ENCODE measurements around the gene ENTHD1. TPM values are rescaled to one million over a fixed set of nuclear protein-coding genes. Genes with fewer than 3 reads are reported as not detected.

Gene ENTHD1
- total RNA-seq, 3 donors from 2014 or later: not detected

DNA sequence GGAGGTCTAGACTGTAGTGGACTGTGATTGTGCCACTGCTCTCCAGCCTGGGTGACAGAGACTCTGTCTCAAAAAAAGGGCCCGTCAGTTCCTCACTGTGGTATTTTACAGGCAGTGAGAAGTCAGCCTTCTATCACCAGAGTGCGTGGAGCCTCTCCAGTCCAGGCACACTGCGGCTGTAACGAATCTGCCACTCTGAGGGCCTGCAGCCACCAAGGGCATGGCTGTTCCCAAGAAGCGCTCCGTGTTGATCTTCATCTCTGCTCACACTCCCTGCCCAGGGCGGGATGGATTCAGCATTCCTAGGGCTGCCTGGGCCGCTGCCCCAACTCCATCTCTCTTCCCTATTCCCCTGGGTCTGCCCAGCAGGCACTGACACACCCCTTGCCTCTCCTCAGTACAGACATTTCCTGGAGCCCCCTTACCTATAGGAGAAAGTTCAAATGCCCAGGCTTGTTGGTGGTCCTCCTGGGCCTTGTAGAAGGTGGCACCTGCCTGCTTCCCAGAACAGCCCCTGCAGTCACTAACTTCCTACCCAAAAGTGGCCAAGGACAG is 174.6 kb downstream of the ENTHD1 start:
- no peak for ATAC-seq
- intact Hi-C loops (cut with DNase I, micrococcal nuclease): no loop called here
- H3K4me3 ChIP-seq: no peak overlapping the region
- no peaks in the 10 kb centered on the region for H3K9me3 ChIP-seq
- no peaks in the 10 kb centered on the region for H3K36me3 ChIP-seq (ENCODE audit: low read depth)
- peak in 1 of 3 donors; percentile 15 for DNase-seq
- TF ChIP-seq, protein P1, sequence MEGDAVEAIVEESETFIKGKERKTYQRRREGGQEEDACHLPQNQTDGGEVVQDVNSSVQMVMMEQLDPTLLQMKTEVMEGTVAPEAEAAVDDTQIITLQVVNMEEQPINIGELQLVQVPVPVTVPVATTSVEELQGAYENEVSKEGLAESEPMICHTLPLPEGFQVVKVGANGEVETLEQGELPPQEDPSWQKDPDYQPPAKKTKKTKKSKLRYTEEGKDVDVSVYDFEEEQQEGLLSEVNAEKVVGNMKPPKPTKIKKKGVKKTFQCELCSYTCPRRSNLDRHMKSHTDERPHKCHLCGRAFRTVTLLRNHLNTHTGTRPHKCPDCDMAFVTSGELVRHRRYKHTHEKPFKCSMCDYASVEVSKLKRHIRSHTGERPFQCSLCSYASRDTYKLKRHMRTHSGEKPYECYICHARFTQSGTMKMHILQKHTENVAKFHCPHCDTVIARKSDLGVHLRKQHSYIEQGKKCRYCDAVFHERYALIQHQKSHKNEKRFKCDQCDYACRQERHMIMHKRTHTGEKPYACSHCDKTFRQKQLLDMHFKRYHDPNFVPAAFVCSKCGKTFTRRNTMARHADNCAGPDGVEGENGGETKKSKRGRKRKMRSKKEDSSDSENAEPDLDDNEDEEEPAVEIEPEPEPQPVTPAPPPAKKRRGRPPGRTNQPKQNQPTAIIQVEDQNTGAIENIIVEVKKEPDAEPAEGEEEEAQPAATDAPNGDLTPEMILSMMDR (IDR thresholded peaks at IDR 0.05): no peak
- no peaks in the 10 kb centered on the region for H3K4me1 ChIP-seq (ENCODE audit: low read depth)

DNA sequence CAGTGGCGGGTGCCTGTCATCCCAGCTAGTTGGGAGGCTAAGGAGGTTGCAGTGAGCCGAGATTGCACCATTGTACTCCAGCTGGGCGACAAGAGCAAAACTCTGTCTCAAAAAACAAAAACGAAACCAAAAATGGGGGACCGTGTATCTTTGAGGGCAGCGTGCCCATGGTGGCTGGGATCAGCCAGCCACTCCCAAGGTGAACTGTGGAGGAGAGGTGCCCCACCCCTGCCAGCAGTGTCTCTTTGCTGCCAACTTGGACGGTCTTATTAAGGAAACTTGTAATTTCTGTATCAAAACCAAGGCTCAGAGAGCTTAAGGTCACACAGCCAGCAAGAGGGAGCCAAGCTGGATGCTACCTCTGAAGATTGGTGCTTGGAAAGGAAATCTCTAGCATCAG is 175.4 kb downstream of the ENTHD1 start:
- peak; percentile 37 to 54 (median 49) for DNase-seq
- ATAC-seq: peak; percentile 73

DNA sequence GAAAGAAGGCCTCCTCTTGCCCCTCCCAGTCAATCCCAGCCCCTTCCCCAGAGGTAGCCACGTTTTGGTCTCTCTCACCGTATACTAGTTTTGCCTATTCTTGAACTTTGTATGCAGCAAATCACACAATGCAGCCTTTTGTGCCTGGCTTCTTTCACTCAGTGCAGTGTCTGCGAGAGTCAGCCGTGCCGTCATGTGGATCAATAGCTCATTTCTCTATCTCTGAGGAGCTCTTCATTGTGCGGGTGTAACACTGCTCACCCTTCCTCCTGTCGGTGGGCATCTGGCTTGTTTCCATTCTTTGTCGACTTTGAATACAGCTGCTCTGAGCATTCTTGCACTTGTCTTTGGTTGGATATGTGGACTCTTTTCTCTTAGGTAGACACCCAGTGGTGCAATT is 176.5 kb downstream of the ENTHD1 start:
- intact Hi-C loops (cut with DNase I, micrococcal nuclease): no loop called here
- H3K4me3 ChIP-seq: no peak overlapping the region
- TF ChIP-seq, protein P1 (IDR thresholded peaks at IDR 0.05): no peak
- H3K36me3 ChIP-seq (ENCODE audit: low read depth): no peaks in the 10 kb centered on the region
- no peak for ATAC-seq
- no peaks in the 10 kb centered on the region for H3K4me1 ChIP-seq (ENCODE audit: low read depth)
- DNase-seq: peak in 1 of 3 donors; percentile 3
- no peaks in the 10 kb centered on the region for H3K9me3 ChIP-seq

More for the DNA sequence above, 175.4 kb downstream of the ENTHD1 start:
- intact Hi-C loops (cut with DNase I, micrococcal nuclease): no loop called here
- Histone ChIP-seq H3K9me3 (no peaks in the 10 kb centered on the region), H3K36me3 (ENCODE audit: low read depth) (no peaks in the 10 kb centered on the region), H3K4me1 (ENCODE audit: low read depth) (no peaks in the 10 kb centered on the region), H3K4me3 (no peak overlapping the region)
- TF ChIP-seq, protein P1 (IDR thresholded peaks at IDR 0.05): no peak

DNA sequence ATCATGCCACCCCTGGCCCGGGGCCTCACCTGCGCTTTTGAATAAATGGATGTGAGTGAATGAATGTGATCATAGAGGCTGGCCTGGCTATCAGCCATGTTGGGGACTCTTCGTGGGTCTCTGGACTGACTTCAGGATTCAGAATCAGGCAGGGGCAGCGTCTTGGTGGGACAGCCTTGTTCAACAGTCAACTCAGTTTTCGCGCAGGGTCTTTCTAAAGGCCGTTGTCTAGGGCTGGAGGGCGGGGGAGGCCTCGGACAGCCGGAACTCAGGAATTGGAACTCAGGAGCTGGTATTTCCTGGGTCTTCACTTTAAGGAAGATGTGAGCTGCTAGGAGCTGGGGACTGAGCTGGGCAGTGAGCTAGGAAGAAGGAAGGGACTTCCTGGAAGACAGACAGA is 177.0 kb downstream of the ENTHD1 start:
- H3K36me3 ChIP-seq (ENCODE audit: low read depth): no peaks in the 10 kb centered on the region
- H3K4me1 ChIP-seq (ENCODE audit: low read depth): no peaks in the 10 kb centered on the region
- ATAC-seq (no peak), DNase-seq (no peak)
- TF ChIP-seq, protein P1 (IDR thresholded peaks at IDR 0.05): no peak
- intact Hi-C loops (cut with DNase I, micrococcal nuclease): no loop called here
- no peak overlapping the region for H3K4me3 ChIP-seq
- no peaks in the 10 kb centered on the region for H3K9me3 ChIP-seq

DNA sequence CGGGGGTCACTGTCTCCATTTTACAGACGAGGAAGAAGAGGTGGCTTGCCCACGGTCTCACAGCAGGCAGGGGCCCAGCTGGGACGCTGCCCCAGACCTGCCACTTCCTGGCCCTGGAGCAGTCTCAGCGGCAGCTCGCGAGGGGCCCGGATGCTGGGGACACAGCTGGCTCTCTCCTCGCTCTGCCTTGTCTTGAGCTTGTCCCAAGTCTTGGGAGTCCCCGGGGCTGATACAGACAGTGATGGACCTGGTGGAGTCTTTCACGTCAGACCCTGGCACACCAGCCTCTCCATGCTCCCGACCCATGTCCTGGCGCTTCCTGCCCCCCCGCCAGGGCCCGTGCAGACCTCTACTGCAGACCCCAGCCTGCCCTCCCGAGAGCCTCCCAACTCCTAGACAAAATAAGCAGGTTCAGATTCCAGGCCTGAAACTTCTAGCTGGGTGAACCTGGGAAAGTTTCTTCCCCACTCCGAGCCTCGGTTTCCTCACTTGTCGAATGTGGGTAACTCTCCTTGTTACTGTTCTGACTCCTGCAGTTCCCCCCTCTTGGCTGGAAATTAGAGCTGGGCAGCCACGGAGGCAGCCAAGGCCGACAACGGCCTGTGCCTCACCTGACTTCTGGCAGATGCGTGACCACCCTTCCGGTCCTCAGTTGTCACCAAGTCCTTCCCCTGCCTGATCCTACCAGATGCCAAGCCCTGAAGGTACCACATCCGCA is 177.6 kb downstream of the ENTHD1 start:
- no peak for ATAC-seq
- Histone ChIP-seq H3K36me3 (ENCODE audit: low read depth) (no peaks in the 10 kb centered on the region), H3K4me3 (no peak overlapping the region), H3K9me3 (no peaks in the 10 kb centered on the region), H3K4me1 (ENCODE audit: low read depth) (no peaks in the 10 kb centered on the region)
- TF ChIP-seq, protein P1 (IDR thresholded peaks at IDR 0.05): no peak
- intact Hi-C loops (cut with DNase I, micrococcal nuclease): no loop called here
- DNase-seq: peak in 1 of 3 donors; percentile 27

Data from mucosa of descending colon (tissue), 3 donors.